WTC11 (cell line): ENCODE results near the gene FGFBP1. TPM values are rescaled to one million over a fixed set of nuclear protein-coding genes. Genes with fewer than 3 reads are reported as not detected.

Experiments used
- ATAC-seq: fragments of 200-7000 bp; cut with Tn5 transposase; 2 replicates; pipeline ENCODE4 v1.10.0; 2021; ENCODE audit warnings: mild to moderate bottlenecking, moderate library complexity
- CTCF ChIA-PET: fragments of 300-600 bp; sonication (Branson Sonifier 250); formaldehyde crosslinking; loops from one replicate; lab custom pipeline; 2021; ENCODE audit warnings: antibody characterized with exemption; lab: Charles Lee
- POLR2A ChIA-PET: fragments of 350-600 bp; sonication (Branson Sonifier 250); formaldehyde crosslinking; loops from one replicate; lab custom pipeline; 2021; ENCODE audit warnings: antibody characterized with exemption; lab: Charles Lee
- DNase-seq: peaks from one replicate; pipeline ENCODE4 v3.0.0; 2021; ENCODE audit warnings: low spot score
- H3K27ac Mint-ChIP-seq: 2 replicates; pipeline ENCODE4 v1.8.0; 2021; ENCODE audit warnings: mixed read lengths
- H3K27me3 Mint-ChIP-seq: 2 replicates; pipeline ENCODE4 v1.8.0; 2021; ENCODE audit warnings: low read depth, mild to moderate bottlenecking, moderate library complexity, mixed read lengths
- H3K36me3 Mint-ChIP-seq: 2 replicates; pipeline ENCODE4 v1.8.0; 2021; ENCODE audit warnings: mixed read lengths
- H3K4me1 Mint-ChIP-seq: 2 replicates; pipeline ENCODE4 v1.8.0; 2022; ENCODE audit warnings: mixed read lengths
- H3K4me3 Mint-ChIP-seq: 2 replicates; pipeline ENCODE4 v1.8.0; 2021; ENCODE audit warnings: mild to moderate bottlenecking, moderate library complexity, mixed read lengths
- H3K9me3 Mint-ChIP-seq: 2 replicates; pipeline ENCODE4 v1.8.0; 2021; ENCODE audit warnings: mixed read lengths
- CREM ChIP-seq: sonication (generic); formaldehyde crosslinking; IDR thresholded peaks from 2 replicates; pipeline ENCODE4 v1.8.1; 2022; ENCODE audit warnings: mild to moderate bottlenecking, missing genetic modification reagents, moderate library complexity
- ELF4 ChIP-seq: sonication (generic); formaldehyde crosslinking; IDR thresholded peaks from 2 replicates; pipeline ENCODE4 v1.8.1; 2022; ENCODE audit warnings: low read depth, mild to moderate bottlenecking, moderate library complexity, missing genetic modification reagents
- ETV6 ChIP-seq: sonication (generic); formaldehyde crosslinking; IDR thresholded peaks from 2 replicates; pipeline ENCODE4 v1.8.1; 2022; ENCODE audit warnings: mild to moderate bottlenecking, missing genetic modification reagents
- FOXJ3 ChIP-seq: sonication (generic); formaldehyde crosslinking; IDR thresholded peaks from 2 replicates; pipeline ENCODE4 v1.9.0; 2021; ENCODE audit warnings: missing genetic modification reagents, mild to moderate bottlenecking, borderline replicate concordance
- GABPB1 ChIP-seq: sonication (generic); formaldehyde crosslinking; IDR thresholded peaks from 2 replicates; pipeline ENCODE4 v1.8.1; 2023; ENCODE audit warnings: mild to moderate bottlenecking, missing genetic modification reagents
- HMGA2 ChIP-seq: fragments of 250-450 bp; sonication (Bioruptor Pico); IDR thresholded peaks from 2 replicates; pipeline ENCODE4 v1.4.0; 2021; ENCODE audit warnings: mild to moderate bottlenecking, moderate library complexity
- NFATC4 ChIP-seq: fragments of 250-450 bp; sonication (Bioruptor Pico); IDR thresholded peaks from 2 replicates; pipeline ENCODE4 v1.9.0; 2021; ENCODE audit warnings: mild to moderate bottlenecking
- OVOL2 ChIP-seq: fragments of 250-450 bp; sonication (Bioruptor Pico); IDR thresholded peaks from 2 replicates; pipeline ENCODE4 v1.9.0; 2021; ENCODE audit warnings: mild to moderate bottlenecking, borderline replicate concordance
- RORB ChIP-seq: fragments of 250-450 bp; sonication (Bioruptor Pico); IDR thresholded peaks from 2 replicates; pipeline ENCODE4 v1.9.0; 2021; ENCODE audit warnings: mild to moderate bottlenecking
- SMAD3 ChIP-seq: sonication (generic); formaldehyde crosslinking; IDR thresholded peaks from 2 replicates; pipeline ENCODE4 v1.8.0; 2022; ENCODE audit warnings: missing genetic modification reagents, mild to moderate bottlenecking, borderline replicate concordance
- SMAD4 ChIP-seq: sonication (generic); formaldehyde crosslinking; IDR thresholded peaks from 2 replicates; pipeline ENCODE4 v1.8.0; 2022; ENCODE audit warnings: mild to moderate bottlenecking, missing genetic modification reagents
- SP1 ChIP-seq: sonication (generic); formaldehyde crosslinking; conservative IDR thresholded peaks from 2 replicates; pipeline ENCODE4 v1.8.1; 2022; ENCODE audit warnings: missing genetic modification reagents
- TCF7 ChIP-seq: sonication (generic); formaldehyde crosslinking; IDR thresholded peaks from 2 replicates; pipeline ENCODE4 v1.8.0; 2022; ENCODE audit warnings: mild to moderate bottlenecking, low read depth, missing genetic modification reagents, moderate library complexity
- ZNF121 ChIP-seq: sonication (generic); formaldehyde crosslinking; IDR thresholded peaks from 2 replicates; pipeline ENCODE4 v1.8.0; 2023; ENCODE audit warnings: missing genetic modification reagents
- ZNF317 ChIP-seq: sonication (generic); formaldehyde crosslinking; IDR thresholded peaks from 2 replicates; pipeline ENCODE4 v1.8.1; 2023; ENCODE audit warnings: low read depth, mild to moderate bottlenecking, moderate library complexity, missing genetic modification reagents, borderline replicate concordance
- ZNF396 ChIP-seq: fragments of 250-450 bp; sonication (Bioruptor Pico); IDR thresholded peaks from 2 replicates; pipeline ENCODE4 v1.8.0; 2021; ENCODE audit warnings: mild to moderate bottlenecking, moderate library complexity, borderline replicate concordance
- ZNF671 ChIP-seq: fragments of 250-450 bp; sonication (Bioruptor Pico); IDR thresholded peaks from 2 replicates; pipeline ENCODE4 v1.8.0; 2021; ENCODE audit warnings: mild to moderate bottlenecking
- total RNA-seq: library from RNA; stranded (reverse); gene quantifications from 3 replicates; pipeline ENCODE4 v1.2.3, GENCODE V29; 2021
- TF ChIP-seq, protein P1 (sequence below): sonication (generic); formaldehyde crosslinking; IDR thresholded peaks from 2 replicates; pipeline ENCODE4 v1.8.1; 2023; ENCODE audit warnings: mild to moderate bottlenecking, missing genetic modification reagents, moderate library complexity
- TF ChIP-seq, protein P2 (sequence below): sonication (generic); formaldehyde crosslinking; IDR thresholded peaks from 2 replicates; pipeline ENCODE4 v1.8.0; 2022; ENCODE audit warnings: mild to moderate bottlenecking, missing genetic modification reagents
- TF ChIP-seq, protein P3 (sequence below): sonication (generic); formaldehyde crosslinking; IDR thresholded peaks from 2 replicates; pipeline ENCODE4 v1.8.1; 2022; ENCODE audit warnings: mild to moderate bottlenecking, moderate library complexity, missing genetic modification reagents
- TF ChIP-seq, protein P4 (sequence below): sonication (generic); formaldehyde crosslinking; IDR thresholded peaks from 2 replicates; pipeline ENCODE4 v1.8.1; 2022; ENCODE audit warnings: mild to moderate bottlenecking, missing genetic modification reagents, moderate library complexity, borderline replicate concordance
- TF ChIP-seq, protein P5 (sequence below): sonication (generic); formaldehyde crosslinking; IDR thresholded peaks from 2 replicates; pipeline ENCODE4 v1.8.1; 2022; ENCODE audit warnings: low read depth, missing genetic modification reagents, borderline replicate concordance
- TF ChIP-seq, protein P6 (sequence below): sonication (generic); formaldehyde crosslinking; IDR thresholded peaks from 2 replicates; pipeline ENCODE4 v1.8.0; 2023; ENCODE audit warnings: missing genetic modification reagents
- TF ChIP-seq, protein P7 (sequence below): sonication (generic); formaldehyde crosslinking; IDR thresholded peaks from 2 replicates; pipeline ENCODE4 v1.8.1; 2023; ENCODE audit warnings: mild to moderate bottlenecking, moderate library complexity, missing genetic modification reagents

FGFBP1 gene
- total RNA-seq, 1 experiment from 2014 or later: not detected

DNA sequence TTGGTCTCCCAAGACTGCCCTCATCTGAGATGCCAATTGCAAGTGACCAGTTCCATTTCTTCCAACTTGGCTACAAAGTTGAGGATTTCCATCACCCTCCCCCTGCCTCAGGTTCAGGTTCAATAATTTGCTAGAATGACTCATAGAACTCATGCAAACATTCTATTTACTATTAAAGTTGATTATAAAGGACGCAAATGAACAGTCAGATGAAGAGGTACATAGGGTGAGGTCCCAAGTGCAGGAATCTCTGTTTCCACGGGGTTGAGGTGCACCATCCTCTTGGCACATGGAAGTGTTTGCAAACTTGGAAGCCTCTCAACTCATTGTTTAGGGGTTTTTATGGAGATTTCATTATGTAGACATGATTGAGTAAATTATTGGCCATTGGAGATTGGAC is 41.0 kb downstream of the FGFBP1 start (continued):
- TF ChIP-seq, protein P1, sequence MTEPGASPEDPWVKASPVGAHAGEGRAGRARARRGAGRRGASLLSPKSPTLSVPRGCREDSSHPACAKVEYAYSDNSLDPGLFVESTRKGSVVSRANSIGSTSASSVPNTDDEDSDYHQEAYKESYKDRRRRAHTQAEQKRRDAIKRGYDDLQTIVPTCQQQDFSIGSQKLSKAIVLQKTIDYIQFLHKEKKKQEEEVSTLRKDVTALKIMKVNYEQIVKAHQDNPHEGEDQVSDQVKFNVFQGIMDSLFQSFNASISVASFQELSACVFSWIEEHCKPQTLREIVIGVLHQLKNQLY (CRISPR knock-in tag): no peak
- no peak for TF ChIP-seq ZNF317 (CRISPR knock-in tag)
- TF ChIP-seq ZNF671 (CRISPR knock-in tag): no peak
- TF ChIP-seq CREM (CRISPR knock-in tag): no peak
- no peak for TF ChIP-seq NFATC4 (CRISPR knock-in tag)
- TF ChIP-seq, protein P2, sequence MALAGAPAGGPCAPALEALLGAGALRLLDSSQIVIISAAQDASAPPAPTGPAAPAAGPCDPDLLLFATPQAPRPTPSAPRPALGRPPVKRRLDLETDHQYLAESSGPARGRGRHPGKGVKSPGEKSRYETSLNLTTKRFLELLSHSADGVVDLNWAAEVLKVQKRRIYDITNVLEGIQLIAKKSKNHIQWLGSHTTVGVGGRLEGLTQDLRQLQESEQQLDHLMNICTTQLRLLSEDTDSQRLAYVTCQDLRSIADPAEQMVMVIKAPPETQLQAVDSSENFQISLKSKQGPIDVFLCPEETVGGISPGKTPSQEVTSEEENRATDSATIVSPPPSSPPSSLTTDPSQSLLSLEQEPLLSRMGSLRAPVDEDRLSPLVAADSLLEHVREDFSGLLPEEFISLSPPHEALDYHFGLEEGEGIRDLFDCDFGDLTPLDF (CRISPR knock-in tag): no peak
- no peak for TF ChIP-seq RORB (CRISPR knock-in tag)
- TF ChIP-seq, all 79 proteins: peak for 0

DNA sequence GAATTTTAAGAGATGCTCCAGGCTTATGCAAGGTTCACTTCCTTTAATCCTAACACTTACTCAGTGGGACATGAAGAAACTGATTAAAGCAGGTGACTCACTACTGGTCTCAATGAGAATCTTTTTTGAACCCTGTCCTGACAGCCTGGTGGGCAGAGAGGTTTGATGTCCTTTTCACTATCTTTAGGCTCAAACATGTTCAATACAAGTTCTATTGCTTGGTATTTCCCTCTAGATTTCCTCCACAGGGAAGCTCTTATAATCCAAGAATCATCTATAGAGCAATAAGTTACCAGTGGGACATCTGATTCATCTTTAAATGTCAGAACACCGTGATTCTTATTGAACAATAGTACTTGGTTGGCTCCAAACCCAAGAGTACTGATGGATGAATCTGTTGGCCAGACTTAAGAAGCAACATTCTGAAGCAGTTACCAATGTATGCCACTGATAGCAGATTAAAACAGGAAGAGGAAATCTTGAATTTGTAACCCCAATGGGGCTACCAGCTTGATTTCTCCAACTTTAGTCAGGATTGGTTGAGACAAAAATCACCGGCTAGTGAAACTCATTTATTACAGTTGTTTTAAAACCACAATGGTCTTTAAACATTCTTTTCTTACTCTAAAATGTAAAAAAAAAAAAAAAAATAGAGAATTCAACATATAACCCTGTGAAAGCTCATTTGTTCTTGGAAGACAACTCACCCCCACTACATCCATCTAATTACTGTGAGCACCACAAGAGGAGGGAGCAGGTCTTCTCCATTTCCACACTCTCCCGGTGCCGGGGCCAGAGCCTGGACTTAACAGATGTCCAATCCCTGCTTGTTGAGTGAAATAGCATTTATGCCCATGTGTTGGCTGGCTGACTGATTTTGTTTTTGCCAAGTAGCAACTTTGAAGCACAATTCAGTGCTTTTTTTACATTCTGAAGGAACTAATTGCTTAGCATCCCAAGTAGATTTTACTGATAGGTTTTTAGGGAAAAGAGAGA is 43.3 kb downstream of the FGFBP1 start:
- Mint-ChIP-seq H3K36me3 (no peaks in the 10 kb centered on the region), H3K27me3 (no peaks in the 10 kb centered on the region), H3K9me3 (peaks cover 16% of the 10 kb centered on the region; the same call in 1 of the 2 replicates), H3K4me3 (no peak overlapping the region), H3K4me1 (peaks cover 12% of the 10 kb centered on the region), H3K27ac (no peak overlapping the region)
- ATAC-seq: no peak
- DNase-seq: no peak
- ChIA-PET POLR2A (no interaction called here), CTCF (interaction anchor here (1.6 kb wide), 1 partner anchor 13 kb away, joined by 6 read pairs; no protein-coding TSS in a partner anchor)
- TF ChIP-seq SMAD3 (CRISPR knock-in tag) (no peak), OVOL2 (CRISPR knock-in tag) (no peak), ZNF121 (no peak), FOXJ3 (CRISPR knock-in tag) (no peak), ETV6 (CRISPR knock-in tag) (no peak)
- TF ChIP-seq, protein P3, sequence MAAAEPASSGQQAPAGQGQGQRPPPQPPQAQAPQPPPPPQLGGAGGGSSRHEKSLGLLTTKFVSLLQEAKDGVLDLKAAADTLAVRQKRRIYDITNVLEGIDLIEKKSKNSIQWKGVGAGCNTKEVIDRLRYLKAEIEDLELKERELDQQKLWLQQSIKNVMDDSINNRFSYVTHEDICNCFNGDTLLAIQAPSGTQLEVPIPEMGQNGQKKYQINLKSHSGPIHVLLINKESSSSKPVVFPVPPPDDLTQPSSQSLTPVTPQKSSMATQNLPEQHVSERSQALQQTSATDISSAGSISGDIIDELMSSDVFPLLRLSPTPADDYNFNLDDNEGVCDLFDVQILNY: no peak
- TF ChIP-seq, protein P4, sequence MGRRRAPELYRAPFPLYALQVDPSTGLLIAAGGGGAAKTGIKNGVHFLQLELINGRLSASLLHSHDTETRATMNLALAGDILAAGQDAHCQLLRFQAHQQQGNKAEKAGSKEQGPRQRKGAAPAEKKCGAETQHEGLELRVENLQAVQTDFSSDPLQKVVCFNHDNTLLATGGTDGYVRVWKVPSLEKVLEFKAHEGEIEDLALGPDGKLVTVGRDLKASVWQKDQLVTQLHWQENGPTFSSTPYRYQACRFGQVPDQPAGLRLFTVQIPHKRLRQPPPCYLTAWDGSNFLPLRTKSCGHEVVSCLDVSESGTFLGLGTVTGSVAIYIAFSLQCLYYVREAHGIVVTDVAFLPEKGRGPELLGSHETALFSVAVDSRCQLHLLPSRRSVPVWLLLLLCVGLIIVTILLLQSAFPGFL: no peak

DNA sequence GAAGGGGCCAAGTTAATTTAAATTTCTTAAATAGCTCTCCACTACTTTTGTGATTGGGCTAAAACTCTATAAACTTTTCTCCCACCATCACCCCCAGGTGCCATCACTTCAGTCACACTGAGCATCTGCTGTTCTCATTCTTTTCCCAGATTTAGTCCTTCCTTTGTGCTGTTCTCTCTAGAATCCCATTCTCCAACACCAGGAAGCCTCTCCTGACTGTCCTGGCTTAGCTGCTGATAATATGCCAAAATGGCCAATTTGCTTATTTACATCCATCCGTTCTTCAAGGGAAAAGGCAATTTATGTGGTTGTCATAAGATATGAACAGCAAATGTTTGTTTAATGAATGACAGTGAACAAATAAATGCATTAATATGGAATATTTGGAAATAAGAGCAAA is 44.1 kb downstream of the FGFBP1 start:
- no peaks in the 10 kb centered on the region for H3K27me3 Mint-ChIP-seq
- DNase-seq (no peak), ATAC-seq (no peak)
- no peak overlapping the region for H3K27ac Mint-ChIP-seq
- ChIA-PET CTCF (interaction anchor here (1.6 kb wide), 1 partner anchor 12 kb away, joined by 6 read pairs; no protein-coding TSS in a partner anchor), POLR2A (no interaction called here)
- H3K9me3 Mint-ChIP-seq: peaks cover 13% of the 10 kb centered on the region
- peaks cover 15% of the 10 kb centered on the region for H3K4me1 Mint-ChIP-seq
- no peak overlapping the region for H3K4me3 Mint-ChIP-seq
- no peaks in the 10 kb centered on the region; the same call in 1 of the 2 replicates for H3K36me3 Mint-ChIP-seq
- TF ChIP-seq SP1 (CRISPR knock-in tag) (no peak), TCF7 (CRISPR knock-in tag) (no peak), SMAD4 (CRISPR knock-in tag) (no peak), ELF4 (CRISPR knock-in tag) (no peak), HMGA2 (CRISPR knock-in tag) (no peak), ZNF396 (CRISPR knock-in tag) (no peak), GABPB1 (no peak)
- TF ChIP-seq, protein P5, sequence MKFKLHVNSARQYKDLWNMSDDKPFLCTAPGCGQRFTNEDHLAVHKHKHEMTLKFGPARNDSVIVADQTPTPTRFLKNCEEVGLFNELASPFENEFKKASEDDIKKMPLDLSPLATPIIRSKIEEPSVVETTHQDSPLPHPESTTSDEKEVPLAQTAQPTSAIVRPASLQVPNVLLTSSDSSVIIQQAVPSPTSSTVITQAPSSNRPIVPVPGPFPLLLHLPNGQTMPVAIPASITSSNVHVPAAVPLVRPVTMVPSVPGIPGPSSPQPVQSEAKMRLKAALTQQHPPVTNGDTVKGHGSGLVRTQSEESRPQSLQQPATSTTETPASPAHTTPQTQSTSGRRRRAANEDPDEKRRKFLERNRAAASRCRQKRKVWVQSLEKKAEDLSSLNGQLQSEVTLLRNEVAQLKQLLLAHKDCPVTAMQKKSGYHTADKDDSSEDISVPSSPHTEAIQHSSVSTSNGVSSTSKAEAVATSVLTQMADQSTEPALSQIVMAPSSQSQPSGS (CRISPR knock-in tag): no peak
- TF ChIP-seq, protein P6, sequence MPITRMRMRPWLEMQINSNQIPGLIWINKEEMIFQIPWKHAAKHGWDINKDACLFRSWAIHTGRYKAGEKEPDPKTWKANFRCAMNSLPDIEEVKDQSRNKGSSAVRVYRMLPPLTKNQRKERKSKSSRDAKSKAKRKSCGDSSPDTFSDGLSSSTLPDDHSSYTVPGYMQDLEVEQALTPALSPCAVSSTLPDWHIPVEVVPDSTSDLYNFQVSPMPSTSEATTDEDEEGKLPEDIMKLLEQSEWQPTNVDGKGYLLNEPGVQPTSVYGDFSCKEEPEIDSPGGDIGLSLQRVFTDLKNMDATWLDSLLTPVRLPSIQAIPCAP: no peak
- TF ChIP-seq, protein P2 (CRISPR knock-in tag): no peak
- TF ChIP-seq, protein P7, sequence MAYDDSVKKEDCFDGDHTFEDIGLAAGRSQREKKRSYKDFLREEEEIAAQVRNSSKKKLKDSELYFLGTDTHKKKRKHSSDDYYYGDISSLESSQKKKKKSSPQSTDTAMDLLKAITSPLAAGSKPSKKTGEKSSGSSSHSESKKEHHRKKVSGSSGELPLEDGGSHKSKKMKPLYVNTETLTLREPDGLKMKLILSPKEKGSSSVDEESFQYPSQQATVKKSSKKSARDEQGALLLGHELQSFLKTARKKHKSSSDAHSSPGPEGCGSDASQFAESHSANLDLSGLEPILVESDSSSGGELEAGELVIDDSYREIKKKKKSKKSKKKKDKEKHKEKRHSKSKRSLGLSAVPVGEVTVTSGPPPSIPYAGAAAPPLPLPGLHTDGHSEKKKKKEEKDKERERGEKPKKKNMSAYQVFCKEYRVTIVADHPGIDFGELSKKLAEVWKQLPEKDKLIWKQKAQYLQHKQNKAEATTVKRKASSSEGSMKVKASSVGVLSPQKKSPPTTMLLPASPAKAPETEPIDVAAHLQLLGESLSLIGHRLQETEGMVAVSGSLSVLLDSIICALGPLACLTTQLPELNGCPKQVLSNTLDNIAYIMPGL: no peak
